Muscle layer of duodenum (tissue), 2 donors: ENCODE data around the gene AMBRA1.
"Not testable (repeated sequence)": the region's sequence is repeated elsewhere in the genome, so short reads cannot be mapped to it uniquely, and the experiment has no call there.

Experiments
- H3K27ac ChIP-seq: one replicate; pipeline ENCODE4 v1.7.0; 2013; ENCODE audit warnings: mild to moderate bottlenecking, low read length
- H3K27me3 ChIP-seq: one replicate; pipeline ENCODE4 v1.7.0; 2013; ENCODE audit warnings: low read depth, mild to moderate bottlenecking, control low read depth, low read length
- H3K36me3 ChIP-seq, 2 donors: one replicate each; pipeline ENCODE4 v1.7.0; 2013; ENCODE audit warnings: low read length in 2 of 2, control low read depth in 1 of 2, mild to moderate bottlenecking in 1 of 2; ENCODE audit not compliant: insufficient read depth in 2 of 2, control insufficient read depth in 1 of 2
- H3K4me1 ChIP-seq, 2 donors: one replicate each; pipeline ENCODE4 v1.7.0; 2013; ENCODE audit warnings: low read length in 2 of 2, mild to moderate bottlenecking in 2 of 2, control low read depth in 1 of 2, moderate library complexity in 1 of 2; ENCODE audit not compliant: insufficient read depth in 2 of 2, control insufficient read depth in 1 of 2
- H3K4me3 ChIP-seq, 2 donors: one replicate each; pipeline ENCODE4 v1.7.0; 2013; ENCODE audit warnings: low read length in 2 of 2, low read depth in 1 of 2, mild to moderate bottlenecking in 1 of 2
- H3K9me3 ChIP-seq, 2 donors: one replicate each; pipeline ENCODE4 v1.7.0; 2013; ENCODE audit warnings: low read length in 2 of 2, control low read depth in 1 of 2, mild to moderate bottlenecking in 1 of 2; ENCODE audit not compliant: control insufficient read depth in 1 of 2
- donor health status: healthy.

The AMBRA1 gene

GRCh38 chr11:46373787-46374740, 219.8 kb downstream of the AMBRA1 start:
- Histone ChIP-seq H3K4me1 (no peaks in the 10 kb centered on the region), H3K36me3 (peaks cover 17 to 82% of the 10 kb centered on the region in 2 donors), H3K9me3 (no peaks in the 10 kb centered on the region), H3K27me3 (no peaks in the 10 kb centered on the region), H3K27ac (no peak overlapping the region), H3K4me3 (no peak overlapping the region)

GRCh38 chr11:46372501-46372900, 221.3 kb downstream of the AMBRA1 start:
- not testable (repeated sequence) for H3K27me3 ChIP-seq, H3K4me1 ChIP-seq, H3K4me3 ChIP-seq, H3K27ac ChIP-seq, H3K9me3 ChIP-seq
- peaks cover 19 to 84% of the 10 kb centered on the region in 2 donors for H3K36me3 ChIP-seq

- H3K27ac ChIP-seq, result no peak overlapping the region
- peaks cover 19 to 79% of the 10 kb centered on the region in 2 donors for H3K36me3 ChIP-seq
- peaks cover 0 to 2% of the 10 kb centered on the region in 2 donors for H3K4me1 ChIP-seq
- H3K4me3 ChIP-seq, result no peak overlapping the region
- no peaks in the 10 kb centered on the region for H3K9me3 ChIP-seq
- H3K27me3 ChIP-seq, result no peaks in the 10 kb centered on the region
These were observed 221.7 kb downstream of the AMBRA1 start for GRCh38 chr11:46372086-46372485.

GRCh38 chr11:46371262-46371661, 222.6 kb downstream of the AMBRA1 start:
- H3K4me3 ChIP-seq, H3K4me1 ChIP-seq, H3K27ac ChIP-seq, H3K27me3 ChIP-seq, H3K9me3 ChIP-seq: not testable (repeated sequence)
- H3K36me3 ChIP-seq, result peaks cover 19 to 71% of the 10 kb centered on the region in 2 donors

- no peaks in the 10 kb centered on the region for H3K27me3 ChIP-seq
- H3K4me3 ChIP-seq, result no peak overlapping the region
- H3K27ac ChIP-seq, result no peak overlapping the region
- H3K36me3 ChIP-seq, result peaks cover 19 to 61% of the 10 kb centered on the region in 2 donors
- no peaks in the 10 kb centered on the region for H3K9me3 ChIP-seq
- H3K4me1 ChIP-seq, result peaks cover 0 to 10% of the 10 kb centered on the region in 2 donors
These were observed 223.6 kb downstream of the AMBRA1 start for GRCh38 chr11:46370253-46370652.

- Histone ChIP-seq H3K9me3 (no peaks in the 10 kb centered on the region), H3K4me1 (peaks cover 0 to 10% of the 10 kb centered on the region in 2 donors), H3K36me3 (peaks cover 16 to 55% of the 10 kb centered on the region in 2 donors), H3K27me3 (no peaks in the 10 kb centered on the region), H3K27ac (no peak overlapping the region), H3K4me3 (no peak overlapping the region)
These were observed 224.2 kb downstream of the AMBRA1 start for GRCh38 chr11:46369458-46370152.

GRCh38 chr11:46367916-46368267, 225.9 kb downstream of the AMBRA1 start:
- H3K4me3 ChIP-seq, result no peak overlapping the region
- peaks cover 16 to 41% of the 10 kb centered on the region in 2 donors for H3K36me3 ChIP-seq
- H3K27ac ChIP-seq, result no peak overlapping the region
- no peaks in the 10 kb centered on the region for H3K9me3 ChIP-seq
- peaks cover 2 to 20% of the 10 kb centered on the region in 2 donors for H3K4me1 ChIP-seq
- no peaks in the 10 kb centered on the region for H3K27me3 ChIP-seq

GRCh38 chr11:46367244-46367915, 226.4 kb downstream of the AMBRA1 start:
- H3K27me3 ChIP-seq, result no peaks in the 10 kb centered on the region
- no peaks in the 10 kb centered on the region for H3K9me3 ChIP-seq
- H3K4me1 ChIP-seq, result peaks cover 7 to 25% of the 10 kb centered on the region in 2 donors
- no peak overlapping the region for H3K27ac ChIP-seq
- no peak overlapping the region for H3K4me3 ChIP-seq
- peaks cover 16 to 36% of the 10 kb centered on the region in 2 donors for H3K36me3 ChIP-seq

GRCh38 chr11:46366661-46367161, 227.1 kb downstream of the AMBRA1 start:
- Histone ChIP-seq H3K4me3 (no peak overlapping the region), H3K9me3 (no peaks in the 10 kb centered on the region), H3K36me3 (peaks cover 12 to 30% of the 10 kb centered on the region in 2 donors), H3K27me3 (no peaks in the 10 kb centered on the region), H3K4me1 (peaks cover 9 to 31% of the 10 kb centered on the region in 2 donors), H3K27ac (no peak overlapping the region)

- Histone ChIP-seq H3K36me3 (peaks cover 9 to 25% of the 10 kb centered on the region in 2 donors), H3K4me3 (no peak overlapping the region), H3K27ac (no peak overlapping the region), H3K4me1 (peaks cover 9 to 34% of the 10 kb centered on the region in 2 donors), H3K9me3 (no peaks in the 10 kb centered on the region), H3K27me3 (no peaks in the 10 kb centered on the region)
These were observed 227.6 kb downstream of the AMBRA1 start for GRCh38 chr11:46366260-46366659.

- Histone ChIP-seq H3K27me3 (no peaks in the 10 kb centered on the region), H3K9me3 (no peaks in the 10 kb centered on the region), H3K36me3 (peaks cover 5 to 14% of the 10 kb centered on the region in 2 donors), H3K4me1 (peaks cover 12 to 44% of the 10 kb centered on the region in 2 donors), H3K27ac (no peak overlapping the region), H3K4me3 (no peak overlapping the region)
These were observed 229.0 kb downstream of the AMBRA1 start for GRCh38 chr11:46364791-46365190.
